AG08396 (cell line): ENCODE measurements around the gene VEPH1.
"Not testable (repeated sequence)": the region's sequence is repeated elsewhere in the genome, so short reads cannot be mapped to it uniquely, and the experiment has no call there.

ENCODE experiments used
- DNase-seq: peaks from one replicate; pipeline ENCODE4 v3.0.0; 2012; ENCODE audit warnings: low spot score, mixed read lengths

Gene VEPH1

DNA sequence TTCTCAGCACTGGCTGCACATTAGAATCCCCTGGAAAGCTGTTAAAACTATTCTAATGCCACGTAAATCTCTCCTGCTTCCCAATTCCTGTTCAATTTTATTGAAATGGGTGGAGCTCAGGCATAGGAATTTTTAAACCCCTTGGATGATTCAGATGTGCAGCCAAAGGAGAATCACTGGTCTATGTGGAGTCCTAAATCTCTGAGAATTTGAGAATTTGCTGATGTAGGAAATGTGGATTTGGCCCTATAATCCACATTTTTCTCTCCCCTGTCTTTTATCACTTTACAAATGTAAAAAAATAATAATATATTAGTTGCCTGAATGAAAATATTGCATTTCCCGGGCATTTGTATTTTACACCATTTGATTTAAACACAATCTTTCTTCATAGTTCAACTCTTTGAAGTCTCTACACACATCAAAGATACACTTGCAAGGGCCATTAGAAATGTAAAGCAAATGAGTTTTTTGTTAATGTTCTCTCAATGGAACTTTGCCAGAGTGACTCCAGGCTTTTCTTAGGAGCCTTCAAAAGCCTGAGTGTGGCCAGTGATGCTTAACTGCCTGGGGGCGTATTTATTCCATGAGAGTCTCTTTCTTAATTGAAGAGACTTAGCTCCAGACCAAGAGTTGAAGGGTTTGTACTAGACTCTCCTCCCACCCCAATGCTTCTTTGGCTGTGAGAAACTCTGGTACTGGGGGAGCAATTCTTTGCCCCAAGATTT, 115.3 kb downstream of the VEPH1 start:
- no peak for DNase-seq

DNA sequence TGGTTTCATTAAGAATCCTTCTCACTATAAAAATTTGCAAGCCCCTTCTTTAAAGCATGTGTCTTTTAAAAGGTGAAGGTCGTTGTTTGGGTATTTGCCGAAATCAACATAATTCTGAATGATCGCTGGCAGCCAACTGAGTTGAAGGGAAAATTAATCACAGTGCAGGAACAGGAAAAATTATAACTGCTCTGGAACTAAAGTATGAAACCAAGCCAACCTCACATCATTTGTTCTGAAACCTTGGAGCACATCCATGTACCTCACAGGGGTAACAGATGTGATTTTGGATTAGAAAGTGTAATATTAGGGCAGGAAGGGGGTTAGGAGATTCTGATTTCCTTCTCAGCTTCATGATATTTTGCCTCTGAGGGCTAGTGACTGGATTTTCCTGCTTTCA, 118.7 kb downstream of the VEPH1 start:
- no peak for DNase-seq

DNA sequence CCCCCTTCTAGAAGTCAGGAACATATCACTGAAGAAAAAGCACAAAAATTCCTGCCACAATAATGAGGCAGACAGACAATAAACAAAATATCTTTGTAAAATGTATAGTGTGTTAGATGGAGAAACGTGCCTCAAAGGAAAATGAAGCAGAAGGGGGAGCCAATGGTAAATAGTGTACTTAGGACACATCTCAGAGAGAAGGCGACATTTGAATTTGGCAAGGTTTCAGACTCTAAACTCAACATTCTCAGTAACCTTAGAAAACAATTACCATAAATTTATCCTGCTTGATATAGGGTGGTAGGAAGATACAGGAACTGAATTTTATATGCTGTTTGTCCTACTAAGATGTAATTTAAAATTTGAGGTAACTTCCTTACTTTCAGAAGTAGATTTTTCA, 119.2 kb downstream of the VEPH1 start:
- no peak for DNase-seq

DNA sequence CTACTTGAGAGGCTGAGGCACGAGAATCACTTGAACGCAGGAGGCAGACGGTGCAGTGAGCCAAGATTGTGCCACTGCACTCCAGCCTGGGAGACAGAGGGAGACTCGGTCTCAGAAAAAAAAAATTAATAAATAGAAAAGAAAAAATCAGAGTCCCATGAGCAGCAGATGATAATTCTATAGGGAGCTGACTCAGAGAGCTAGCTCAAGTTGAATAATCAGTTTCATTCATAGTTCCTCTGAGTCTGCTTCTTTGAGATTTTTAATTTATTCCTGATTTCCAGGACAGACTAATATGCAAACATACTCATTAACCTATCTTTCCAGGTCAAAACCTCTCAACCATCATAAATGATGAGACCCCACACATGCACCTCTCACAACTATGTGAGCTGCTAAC, 121.6 kb downstream of the VEPH1 start:
- DNase-seq, result no peak

GRCh38 chr3:157379525-157380140, 123.6 kb downstream of the VEPH1 start:
- no peak for DNase-seq

GRCh38 chr3:157376603-157377300, 126.5 kb downstream of the VEPH1 start:
- no peak for DNase-seq

DNA sequence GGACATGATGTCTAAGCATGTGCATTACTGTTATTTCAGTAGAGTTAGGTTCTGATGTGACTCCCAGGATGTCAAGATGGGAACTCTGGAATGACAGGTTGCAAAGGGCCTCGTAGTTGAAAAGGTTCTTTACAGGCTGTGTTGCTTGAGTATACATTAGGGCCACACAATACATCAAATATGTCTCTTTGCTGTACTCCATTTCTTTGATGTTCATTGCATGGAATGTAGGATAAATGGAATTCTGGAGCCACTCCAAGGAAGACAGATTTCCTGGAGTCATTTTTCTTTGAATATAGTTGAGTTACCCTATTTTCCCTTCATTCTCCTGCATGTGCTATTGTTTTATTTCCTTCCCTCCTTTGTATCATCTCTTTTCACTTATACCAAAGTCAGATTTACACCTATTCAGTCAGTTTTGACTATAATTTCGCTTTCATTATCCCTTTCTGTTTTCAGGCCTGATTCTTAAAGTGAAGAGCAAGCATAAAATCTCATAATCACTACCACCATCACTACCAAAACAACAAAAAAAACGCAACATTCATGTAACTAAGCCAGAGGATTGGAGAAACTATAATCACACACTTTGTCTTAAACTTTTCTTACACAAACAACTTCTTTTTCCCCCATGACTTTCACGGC, 127.8 kb downstream of the VEPH1 start:
- DNase-seq, result no peak

GRCh38 chr3:157374933-157375332, 128.3 kb downstream of the VEPH1 start:
- DNase-seq, result no peak

DNA sequence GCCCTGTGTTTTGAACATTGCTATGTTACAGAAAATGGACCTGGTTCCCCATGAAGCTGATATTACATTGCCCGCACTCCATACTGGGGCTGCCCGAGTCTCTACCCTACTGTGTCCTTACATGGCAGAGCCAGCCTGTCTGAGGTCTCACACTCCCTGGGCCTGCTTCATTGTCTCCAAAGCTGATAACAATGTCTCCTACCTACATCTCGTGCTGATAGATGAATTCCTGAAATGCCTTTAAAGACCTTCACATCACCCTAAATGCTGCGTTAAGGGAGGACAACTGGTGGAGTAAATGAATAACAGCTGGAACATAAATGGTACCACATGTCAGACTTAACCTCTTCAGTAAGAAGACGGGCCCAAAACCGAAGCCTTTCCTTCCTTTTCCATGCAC, 129.4 kb downstream of the VEPH1 start:
- peak; percentile 24 for DNase-seq

- no peak for DNase-seq
These were observed 132.3 kb downstream of the VEPH1 start for GRCh38 chr3:157370867-157371266.

DNA sequence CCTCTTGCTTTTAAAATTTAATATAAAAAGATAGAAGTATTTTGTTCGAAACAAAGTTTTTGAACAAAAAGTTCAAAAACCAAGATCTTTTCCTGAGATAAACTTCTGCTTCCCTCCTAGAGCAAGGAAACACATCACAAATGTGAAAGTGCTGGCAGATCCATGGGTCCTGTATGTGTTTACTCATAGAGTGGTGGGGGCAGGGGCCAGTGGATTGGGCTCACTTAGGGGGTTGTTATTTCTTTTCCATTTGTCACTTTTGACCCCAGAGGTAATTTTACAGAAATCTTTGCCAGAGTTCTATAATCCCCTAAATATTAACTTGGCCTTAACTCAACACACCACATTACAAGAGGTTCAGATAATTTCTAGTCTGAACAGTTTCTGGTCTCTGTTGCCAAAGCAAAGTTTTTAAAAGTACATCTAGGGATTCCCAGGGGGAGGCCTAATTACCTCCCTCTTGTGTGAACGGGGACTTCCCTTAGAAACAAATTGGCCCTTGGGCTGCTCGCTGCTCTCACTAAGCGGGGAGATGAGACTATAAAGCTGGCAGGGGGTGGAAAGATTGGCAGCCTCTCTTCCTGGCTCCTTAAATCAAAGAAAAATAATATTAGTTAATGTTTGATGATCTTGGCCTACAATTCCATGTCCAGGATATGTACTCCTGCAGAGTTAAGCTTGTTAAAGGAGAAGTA, 133.3 kb downstream of the VEPH1 start:
- no peak for DNase-seq

DNA sequence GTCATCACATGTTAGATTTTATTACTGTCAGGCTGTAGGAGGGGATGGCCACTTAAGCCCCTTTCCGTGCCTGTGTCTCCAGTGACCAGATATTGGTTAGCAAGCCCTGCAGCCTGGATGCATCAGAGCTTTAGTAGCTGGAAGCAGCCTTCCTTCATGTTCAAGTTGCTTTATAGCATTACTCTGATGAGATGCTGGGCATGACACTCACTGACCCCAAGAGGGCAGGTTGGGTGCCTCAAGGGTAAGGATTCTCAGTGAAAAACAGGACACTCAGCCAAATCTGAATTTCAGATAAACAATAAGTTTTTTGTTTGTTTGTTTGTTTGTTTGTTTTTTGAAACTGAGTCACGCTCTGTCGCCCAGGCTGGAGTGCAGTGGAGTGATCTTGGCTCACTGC, 135.0 kb downstream of the VEPH1 start:
- DNase-seq, result no peak

GRCh38 chr3:157363393-157363792, 139.8 kb downstream of the VEPH1 start:
- DNase-seq, result no peak

GRCh38 chr3:157362348-157362747, 140.9 kb downstream of the VEPH1 start:
- DNase-seq, result no peak

DNA sequence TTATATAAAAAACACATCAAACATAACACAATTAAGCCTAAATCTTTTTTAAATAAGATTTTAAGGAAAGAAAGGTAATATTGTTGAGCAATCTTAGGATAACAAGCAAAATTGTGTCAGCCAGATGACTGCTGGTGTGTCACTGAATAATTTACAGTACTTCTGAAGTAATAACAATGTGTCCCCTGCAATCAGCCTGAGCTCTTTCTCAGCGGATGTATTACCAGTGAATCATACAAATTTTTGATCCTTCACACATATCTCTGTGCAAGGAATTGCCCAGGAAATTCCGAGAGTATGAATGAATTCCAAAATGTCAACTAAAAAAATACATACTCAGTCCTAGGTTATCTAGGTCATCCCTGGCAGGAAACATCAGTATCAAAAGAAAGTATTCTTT, 143.2 kb downstream of the VEPH1 start:
- DNase-seq, result peak; percentile 60

- no peak for DNase-seq
These were observed 146.7 kb downstream of the VEPH1 start for GRCh38 chr3:157356541-157356940.

DNA sequence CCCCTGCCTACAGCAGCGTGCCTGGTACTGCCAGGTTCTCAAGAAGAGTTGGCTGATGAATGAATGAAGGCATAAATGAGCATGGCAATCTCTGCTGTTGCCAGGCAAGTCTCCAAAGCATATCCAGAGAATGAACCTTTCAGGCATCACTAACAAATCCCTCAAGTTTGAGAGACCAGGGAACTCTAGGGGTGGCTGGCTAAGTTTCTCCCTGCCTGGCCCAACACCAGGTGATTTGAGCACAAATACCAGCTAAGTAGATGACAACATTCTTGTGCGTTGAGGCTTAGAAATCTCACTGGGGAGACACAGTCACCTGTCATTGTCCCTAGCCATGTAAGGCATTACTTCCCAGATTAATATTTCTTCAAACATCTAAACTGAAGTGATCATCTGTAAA, 147.9 kb downstream of the VEPH1 start:
- no peak for DNase-seq

GRCh38 chr3:157354722-157355121, 148.5 kb downstream of the VEPH1 start:
- DNase-seq, result no peak

DNA sequence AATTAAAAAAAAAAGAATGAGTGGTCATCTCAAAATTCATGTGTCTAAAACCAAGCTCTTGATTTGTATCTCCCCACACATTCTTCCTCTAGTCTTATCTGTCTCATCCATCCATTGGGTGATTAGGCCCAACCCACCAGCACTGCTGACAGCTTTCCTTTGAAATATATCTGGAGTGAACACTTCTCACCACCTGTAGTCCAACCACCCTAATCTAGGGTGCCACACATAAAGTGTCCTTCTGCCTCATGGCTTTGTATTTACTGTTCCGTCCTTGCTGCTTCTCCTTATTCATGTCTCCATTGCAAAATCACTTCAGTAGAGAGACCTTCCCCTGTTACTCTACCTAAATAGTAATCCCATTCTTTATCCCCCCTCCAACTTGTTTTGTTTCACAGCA, 149.0 kb downstream of the VEPH1 start:
- no peak for DNase-seq

DNA sequence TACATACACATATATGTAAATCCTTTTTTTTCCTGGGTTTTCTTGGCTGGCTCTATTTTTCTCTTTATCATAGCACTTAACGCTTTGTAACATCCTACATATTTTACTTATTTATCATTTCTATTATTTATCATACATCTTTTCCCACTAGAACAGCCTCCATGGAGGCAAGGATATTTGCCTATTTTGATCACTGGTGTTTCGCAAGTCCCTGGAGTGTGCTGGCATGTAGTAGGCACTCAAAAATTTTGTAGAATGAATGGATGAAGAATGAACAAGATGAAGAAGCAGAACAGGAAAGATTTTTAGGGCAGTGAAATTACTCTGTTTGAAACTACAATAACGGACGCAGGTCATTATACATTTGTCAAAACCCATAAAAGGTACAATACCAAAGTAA, 149.6 kb downstream of the VEPH1 start:
- no peak for DNase-seq

DNA sequence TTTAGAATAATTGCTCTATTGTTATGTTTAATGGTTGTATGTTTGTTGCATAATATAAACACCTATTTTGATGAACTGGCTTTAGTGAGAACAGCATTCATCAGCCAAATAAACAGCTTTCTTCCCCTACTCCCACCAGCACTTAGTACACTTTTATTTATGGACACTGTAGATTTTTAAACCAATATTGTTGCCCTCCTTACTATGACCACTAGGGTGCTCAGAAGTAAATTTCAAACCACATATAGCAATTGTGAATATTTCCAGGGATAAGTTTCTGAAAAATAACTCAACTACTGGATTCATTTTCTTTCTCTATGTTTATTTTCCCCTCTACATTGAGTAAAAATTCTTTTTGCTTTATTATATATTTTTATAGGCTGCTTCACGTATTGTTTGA, 151.2 kb downstream of the VEPH1 start:
- no peak for DNase-seq

- DNase-seq, result not testable (repeated sequence)
These were observed 152.6 kb downstream of the VEPH1 start for GRCh38 chr3:157350651-157351050.
